Type B pancreatic cell (in vitro differentiated cells): ENCODE measurements around the gene ARL14EP. TPM values are rescaled to one million over a fixed set of nuclear protein-coding genes. Genes with fewer than 3 reads are reported as not detected.

Experiments used
- DNase-seq: peaks from one replicate; pipeline ENCODE4 v3.0.0; 2021; ENCODE audit warnings: mixed read lengths; ENCODE audit not compliant: unreplicated experiment; ENCODE audit errors: extremely low spot score
- H3K27ac Mint-ChIP-seq: 2 replicates; pipeline ENCODE4 v1.8.0; 2021; ENCODE audit warnings: mild to moderate bottlenecking, mixed read lengths
- H3K27me3 Mint-ChIP-seq: 2 replicates; pipeline ENCODE4 v1.8.0; 2021; ENCODE audit warnings: mixed read lengths
- H3K36me3 Mint-ChIP-seq: 2 replicates; pipeline ENCODE4 v1.8.0; 2021; ENCODE audit warnings: mixed read lengths
- H3K4me1 Mint-ChIP-seq: one replicate; pipeline ENCODE4 v1.8.0; 2021; ENCODE audit warnings: mixed read lengths; ENCODE audit not compliant: unreplicated experiment
- H3K4me3 Mint-ChIP-seq: 2 replicates; pipeline ENCODE4 v1.8.0; 2021; ENCODE audit warnings: mild to moderate bottlenecking, mixed read lengths
- H3K9me3 Mint-ChIP-seq: 2 replicates; pipeline ENCODE4 v1.8.0; 2021; ENCODE audit warnings: mixed read lengths
- CTCF ChIP-seq: fragments of 200-600 bp; sonication (generic); conservative IDR thresholded peaks from 2 replicates; pipeline ENCODE4 v1.5.0; 2021; ENCODE audit warnings: antibody characterized with exemption, mild to moderate bottlenecking
- total RNA-seq: library from RNA; stranded (reverse); gene quantifications from 2 replicates; pipeline ENCODE4 v1.2.1, GENCODE V29; 2021; ENCODE audit warnings: low replicate concordance

Gene ARL14EP
- total RNA-seq, 1 donor from 2014 or later: 34.5 TPM

DNA sequence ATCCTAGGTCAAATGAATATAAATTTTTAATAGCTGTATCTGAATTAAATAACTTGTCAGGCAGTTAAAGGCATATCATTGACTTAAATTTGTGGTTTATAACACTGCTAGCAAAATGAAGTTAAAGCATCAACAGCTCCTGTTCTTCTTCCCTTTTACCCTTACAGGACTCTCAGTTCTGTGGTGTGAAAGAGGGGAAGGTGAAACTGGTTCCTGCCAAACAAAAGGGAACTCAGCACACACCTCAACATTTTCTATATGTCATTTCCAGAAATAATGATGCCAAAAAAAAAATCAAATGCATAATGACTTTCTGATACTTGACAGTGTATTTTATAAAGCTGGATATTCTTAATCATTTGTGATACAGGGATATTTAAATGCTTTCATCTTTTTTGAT lies 21.2 kb downstream of the ARL14EP start:
- Mint-ChIP-seq H3K4me3 (no peak overlapping the region), H3K9me3 (no peaks in the 10 kb centered on the region), H3K27ac (no peak overlapping the region), H3K36me3 (peaks cover 15% of the 10 kb centered on the region), H3K4me1 (peaks cover 6% of the 10 kb centered on the region), H3K27me3 (no peaks in the 10 kb centered on the region)
- no peak for DNase-seq
- TF ChIP-seq CTCF: no peak

GRCh38 chr11:30345644-30346043 lies 22.7 kb downstream of the ARL14EP start:
- Mint-ChIP-seq H3K27ac (no peak overlapping the region), H3K36me3 (peaks cover 15% of the 10 kb centered on the region), H3K9me3 (no peaks in the 10 kb centered on the region), H3K4me3 (no peak overlapping the region), H3K27me3 (no peaks in the 10 kb centered on the region), H3K4me1 (peaks cover 8% of the 10 kb centered on the region)
- TF ChIP-seq CTCF: no peak
- DNase-seq: no peak

DNA sequence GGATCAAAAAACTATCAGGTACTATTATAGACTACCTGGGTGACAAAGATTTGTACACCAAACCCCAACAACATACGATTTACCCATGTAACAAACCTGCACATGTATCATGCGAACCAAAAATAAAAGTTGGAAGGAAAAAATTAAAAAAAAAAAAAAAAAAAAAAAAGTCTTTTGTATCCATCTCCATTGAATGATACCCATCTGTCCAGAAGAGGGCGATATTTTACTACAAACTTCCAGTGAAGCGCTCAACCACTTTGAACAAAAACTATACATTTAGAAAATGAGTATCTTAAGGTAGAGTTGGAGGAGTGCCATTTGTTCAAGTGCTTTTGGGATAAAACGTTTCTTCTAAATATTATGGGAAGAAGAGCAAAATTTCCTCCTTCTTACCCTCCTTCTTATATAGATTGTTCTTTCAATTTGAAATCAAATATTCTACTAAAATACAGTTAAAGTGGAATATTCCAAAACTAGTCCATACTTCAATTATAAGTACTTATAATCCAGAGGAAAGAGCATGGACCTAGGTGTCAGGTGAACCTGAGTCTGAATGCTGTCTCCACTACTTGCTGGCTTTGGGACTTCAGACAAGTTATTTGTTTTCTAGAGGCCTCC lies 23.3 kb downstream of the ARL14EP start:
- peaks cover 13% of the 10 kb centered on the region for H3K4me1 Mint-ChIP-seq
- H3K27ac Mint-ChIP-seq: no peak overlapping the region
- peak; percentile 84 for TF ChIP-seq CTCF
- no peaks in the 10 kb centered on the region for H3K9me3 Mint-ChIP-seq
- H3K36me3 Mint-ChIP-seq: peaks cover 15% of the 10 kb centered on the region
- no peaks in the 10 kb centered on the region for H3K27me3 Mint-ChIP-seq
- H3K4me3 Mint-ChIP-seq: no peak overlapping the region
- no peak for DNase-seq

DNA sequence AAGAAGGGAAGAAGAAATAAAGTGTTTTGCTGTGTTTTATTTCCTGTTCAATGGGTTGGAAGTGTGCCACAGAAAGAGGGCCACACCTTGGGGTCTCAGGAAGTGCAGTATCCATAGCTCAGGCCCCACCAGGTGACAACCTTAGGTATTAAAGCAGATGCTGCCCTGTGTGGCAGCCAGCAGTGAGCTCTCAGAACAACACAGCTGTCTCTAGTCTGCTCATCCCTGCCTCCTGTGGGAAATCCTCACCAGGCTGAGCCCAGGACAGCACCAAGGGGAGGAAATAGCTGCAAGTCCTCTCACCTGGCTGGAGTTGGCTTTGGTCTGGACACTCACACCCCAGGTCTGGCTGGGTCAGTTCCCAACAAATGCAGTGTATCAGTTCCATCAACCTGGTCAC lies 25.1 kb downstream of the ARL14EP start:
- Mint-ChIP-seq H3K27me3 (no peaks in the 10 kb centered on the region), H3K36me3 (peaks cover 10% of the 10 kb centered on the region), H3K9me3 (no peaks in the 10 kb centered on the region), H3K4me1 (peaks cover 23% of the 10 kb centered on the region), H3K27ac (no peak overlapping the region), H3K4me3 (no peak overlapping the region)
- TF ChIP-seq CTCF: no peak
- no peak for DNase-seq

DNA sequence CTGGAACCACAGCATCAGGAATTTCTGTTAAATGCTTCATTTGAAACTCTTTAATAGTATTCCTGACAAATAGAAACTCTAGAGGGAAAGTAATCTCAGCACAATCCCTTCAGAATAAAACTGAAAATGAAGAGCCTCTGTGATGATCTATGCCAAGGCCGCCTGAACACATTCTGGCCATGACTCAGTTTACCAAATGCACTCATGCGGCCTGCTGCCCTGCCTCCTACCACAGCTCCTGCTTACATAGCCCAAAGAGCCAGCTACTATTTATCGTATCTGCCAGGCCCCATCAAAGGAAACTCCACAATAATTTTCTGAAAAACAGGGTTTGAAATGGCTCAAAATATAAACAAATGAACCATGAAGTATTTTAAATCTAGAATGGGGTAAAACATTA lies 27.0 kb downstream of the ARL14EP start:
- TF ChIP-seq CTCF: no peak
- no peaks in the 10 kb centered on the region for H3K27me3 Mint-ChIP-seq
- no peak for DNase-seq

DNA sequence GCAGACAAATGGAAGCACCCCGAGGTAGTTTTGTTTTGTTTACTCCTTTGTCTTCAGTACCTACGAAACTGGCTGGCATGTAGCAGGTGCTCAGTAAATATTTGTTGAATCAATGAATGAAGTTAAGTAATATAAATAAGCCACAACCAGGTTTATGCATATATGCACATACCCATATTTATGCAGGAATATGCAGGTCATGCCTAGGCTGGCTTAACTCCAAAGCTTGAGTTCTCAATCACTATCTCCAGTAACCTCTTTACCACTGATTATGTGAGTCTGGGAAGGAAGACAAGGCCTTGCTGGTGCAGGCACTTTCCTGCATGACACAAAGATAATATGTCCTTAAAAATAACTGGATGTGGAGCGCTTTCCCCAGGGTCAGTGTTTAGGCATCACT lies 27.5 kb downstream of the ARL14EP start:
- TF ChIP-seq CTCF: no peak
- no peak overlapping the region for H3K27ac Mint-ChIP-seq
- H3K36me3 Mint-ChIP-seq: peaks cover 3% of the 10 kb centered on the region
- H3K27me3 Mint-ChIP-seq: no peaks in the 10 kb centered on the region
- no peak overlapping the region for H3K4me3 Mint-ChIP-seq
- no peak for DNase-seq
- H3K9me3 Mint-ChIP-seq: no peaks in the 10 kb centered on the region
- H3K4me1 Mint-ChIP-seq: peaks cover 23% of the 10 kb centered on the region

More for the DNA sequence above, 27.0 kb downstream of the ARL14EP start:
- Mint-ChIP-seq H3K9me3 (no peaks in the 10 kb centered on the region), H3K4me3 (no peak overlapping the region), H3K27ac (no peak overlapping the region), H3K36me3 (peaks cover 8% of the 10 kb centered on the region), H3K4me1 (peaks cover 23% of the 10 kb centered on the region)
